Peyer's patch (tissue), 4 donors: ENCODE results near the gene KCNQ1OT1. TPM values are rescaled to one million over a fixed set of nuclear protein-coding genes. Genes with fewer than 3 reads are reported as not detected.

Experiments
- DNase-seq, 3 donors: peaks; one replicate each; pipeline ENCODE4 v3.0.0-alpha.2; 2017 to 2019
- H3K27ac ChIP-seq, 4 donors: fragments of 200-600 bp; sonication (generic); one replicate each; pipeline ENCODE4 v1.5.1; 2016 to 2019
- H3K27me3 ChIP-seq, 2 donors: fragments of 200-600 bp; sonication (generic); one replicate each; pipeline ENCODE4 v1.5.1; 2019
- H3K36me3 ChIP-seq, 3 donors: fragments of 200-600 bp; sonication (generic); one replicate each; pipeline ENCODE4 v1.5.1; 2016 to 2019
- H3K4me1 ChIP-seq, 4 donors: fragments of 200-600 bp; sonication (generic); one replicate each; pipeline ENCODE4 v1.5.1; 2016 to 2019
- H3K4me3 ChIP-seq, 4 donors: fragments of 200-600 bp; sonication (generic); 1 replicate in 3 of 4; 2 replicates in 1 of 4; pipeline ENCODE4 v1.5.1; 2016 to 2019; ENCODE audit warnings: mild to moderate bottlenecking in 1 of 4
- H3K9me3 ChIP-seq, 4 donors: fragments of 200-600 bp; sonication (generic); one replicate each; pipeline ENCODE4 v1.5.1; 2016 to 2019; ENCODE audit warnings: mild to moderate bottlenecking in 1 of 4
- CTCF ChIP-seq, 6 experiments: fragments of 450-650 bp in 4 of 6; fragments of 200-600 bp in 2 of 6; sonication (generic) in 1 of 6; IDR thresholded peaks; one replicate each; pipeline ENCODE4 v1.5.1; 2017 to 2019; ENCODE audit warnings: antibody characterized with exemption in 6 of 6, mild to moderate bottlenecking in 3 of 6, moderate library complexity in 1 of 6
- POLR2A ChIP-seq, 2 donors: fragments of 450-650 bp; IDR thresholded peaks; one replicate each; pipeline ENCODE4 v1.5.1; 2017; ENCODE audit warnings: antibody characterized with exemption in 2 of 2, mild to moderate bottlenecking in 2 of 2, moderate library complexity in 2 of 2
- total RNA-seq, 4 donors: library from RNA; depleted of rRNA; stranded (reverse); fragments of >200 nt; gene quantifications; one replicate each; pipeline ENCODE4 v1.1.0, GENCODE V29; 2016

The KCNQ1OT1 gene
- total RNA-seq, 4 donors from 2014 or later: 3.2 to 6.2 (median 4.5) TPM

- Histone ChIP-seq H3K27ac (no peak overlapping the region), H3K4me3 (no peak overlapping the region), H3K36me3 (no peaks in the 10 kb centered on the region), H3K4me1 (no peaks in the 10 kb centered on the region), H3K27me3 (no peaks in the 10 kb centered on the region), H3K9me3 (no peaks in the 10 kb centered on the region)
- peak in 1 of 3 donors; percentile 32 for DNase-seq
- TF ChIP-seq CTCF (IDR thresholded peaks at IDR 0.05): no peak
- no peak for TF ChIP-seq POLR2A (IDR thresholded peaks at IDR 0.05)
Observed at GRCh38 chr11:2586087-2586792, 113.6 kb downstream of the KCNQ1OT1 start.

GRCh38 chr11:2585566-2586086, 114.2 kb downstream of the KCNQ1OT1 start:
- Histone ChIP-seq H3K36me3 (no peaks in the 10 kb centered on the region), H3K4me3 (no peak overlapping the region), H3K4me1 (no peaks in the 10 kb centered on the region), H3K9me3 (no peaks in the 10 kb centered on the region), H3K27ac (no peak overlapping the region), H3K27me3 (no peaks in the 10 kb centered on the region)
- peak in 2 of 3 donors; percentile 4 to 38 for DNase-seq
- TF ChIP-seq CTCF (IDR thresholded peaks at IDR 0.05) (no peak), POLR2A (IDR thresholded peaks at IDR 0.05) (no peak)

GRCh38 chr11:2584812-2585565, 114.8 kb downstream of the KCNQ1OT1 start:
- Histone ChIP-seq H3K4me1 (no peaks in the 10 kb centered on the region), H3K36me3 (no peaks in the 10 kb centered on the region), H3K9me3 (no peaks in the 10 kb centered on the region), H3K27me3 (no peaks in the 10 kb centered on the region), H3K4me3 (no peak overlapping the region), H3K27ac (no peak overlapping the region)
- TF ChIP-seq POLR2A (IDR thresholded peaks at IDR 0.05) (no peak), CTCF (IDR thresholded peaks at IDR 0.05) (no peak)
- peak in 1 of 3 donors; percentile 10 for DNase-seq

GRCh38 chr11:2584434-2584811, 115.4 kb downstream of the KCNQ1OT1 start:
- H3K4me3 ChIP-seq: no peak overlapping the region
- DNase-seq: no peak
- H3K9me3 ChIP-seq: no peaks in the 10 kb centered on the region
- H3K4me1 ChIP-seq: no peaks in the 10 kb centered on the region
- H3K27me3 ChIP-seq: no peaks in the 10 kb centered on the region
- TF ChIP-seq POLR2A (IDR thresholded peaks at IDR 0.05): no peak
- no peak for TF ChIP-seq CTCF (IDR thresholded peaks at IDR 0.05)
- no peaks in the 10 kb centered on the region for H3K36me3 ChIP-seq
- H3K27ac ChIP-seq: no peak overlapping the region

GRCh38 chr11:2583605-2583958, 116.2 kb downstream of the KCNQ1OT1 start:
- H3K4me1 ChIP-seq: no peaks in the 10 kb centered on the region
- peak in 1 of 3 donors; percentile 34 for DNase-seq
- no peak for TF ChIP-seq POLR2A (IDR thresholded peaks at IDR 0.05)
- TF ChIP-seq CTCF (IDR thresholded peaks at IDR 0.05): no peak

More at GRCh38 chr11:2583605-2583958, 116.2 kb downstream of the KCNQ1OT1 start:
- Histone ChIP-seq H3K27ac (no peak overlapping the region), H3K9me3 (no peaks in the 10 kb centered on the region), H3K27me3 (no peaks in the 10 kb centered on the region), H3K36me3 (no peaks in the 10 kb centered on the region), H3K4me3 (no peak overlapping the region)
